T1000 (cell line): ENCODE results near the gene NR1D2.
A peak's percentile ranks its signal among the peaks of the same experiment; 100 is the strongest.

Source experiments
- DNase-seq: peaks from one replicate; lab custom pipeline; 2025; ENCODE audit warnings: mixed read lengths; lab: John Stamatoyannopoulos, UW

The NR1D2 gene

GRCh38 chr3:23931597-23931996 lies 13.5 kb upstream of the NR1D2 start:
- DNase-seq: no peak

GRCh38 chr3:23932571-23932970 lies 12.5 kb upstream of the NR1D2 start:
- DNase-seq: no peak

- DNase-seq: no peak
Measured at GRCh38 chr3:23934253-23934652, 10.8 kb upstream of the NR1D2 start.

- DNase-seq: no peak
Measured at GRCh38 chr3:23937296-23937695, 7.8 kb upstream of the NR1D2 start.

- DNase-seq: no peak
Measured at GRCh38 chr3:23938688-23939087, 6.4 kb upstream of the NR1D2 start.

GRCh38 chr3:23940775-23941174 lies 4.3 kb upstream of the NR1D2 start:
- DNase-seq: no peak

GRCh38 chr3:23941440-23941839 lies 3.6 kb upstream of the NR1D2 start:
- no peak for DNase-seq

GRCh38 chr3:23942546-23942945 lies 2.5 kb upstream of the NR1D2 start:
- DNase-seq: no peak

- no peak for DNase-seq
Measured at GRCh38 chr3:23944007-23944783, 891 bp upstream of the NR1D2 start.

GRCh38 chr3:23945663-23945912 lies 502 bp downstream of the NR1D2 start:
- DNase-seq: no peak

- peak; percentile 99 for DNase-seq
Measured at GRCh38 chr3:23945913-23946687, 1.0 kb downstream of the NR1D2 start.

- DNase-seq: no peak
Measured at GRCh38 chr3:23948761-23949160, 3.7 kb downstream of the NR1D2 start.

GRCh38 chr3:23949784-23950183 lies 4.7 kb downstream of the NR1D2 start:
- no peak for DNase-seq

GRCh38 chr3:23950293-23950692 lies 5.2 kb downstream of the NR1D2 start:
- no peak for DNase-seq

GRCh38 chr3:23952646-23953045 lies 7.6 kb downstream of the NR1D2 start:
- DNase-seq: no peak

- no peak for DNase-seq
Measured at GRCh38 chr3:23953523-23953922, 8.4 kb downstream of the NR1D2 start.

- DNase-seq: no peak
Measured at GRCh38 chr3:23954144-23954543, 9.1 kb downstream of the NR1D2 start.

- no peak for DNase-seq
Measured at GRCh38 chr3:23956701-23957100, 11.6 kb downstream of the NR1D2 start.

- DNase-seq: peak; percentile 15
Measured at GRCh38 chr3:23959135-23959900, 14.2 kb downstream of the NR1D2 start.

- no peak for DNase-seq
Measured at GRCh38 chr3:23960649-23961048, 15.6 kb downstream of the NR1D2 start.

- DNase-seq: no peak
Measured at GRCh38 chr3:23961066-23961465, 16.0 kb downstream of the NR1D2 start.

- DNase-seq: no peak
Measured at GRCh38 chr3:23961913-23962312, 16.8 kb downstream of the NR1D2 start.
